ENCODE results near the gene EDDM3A.

DNA sequence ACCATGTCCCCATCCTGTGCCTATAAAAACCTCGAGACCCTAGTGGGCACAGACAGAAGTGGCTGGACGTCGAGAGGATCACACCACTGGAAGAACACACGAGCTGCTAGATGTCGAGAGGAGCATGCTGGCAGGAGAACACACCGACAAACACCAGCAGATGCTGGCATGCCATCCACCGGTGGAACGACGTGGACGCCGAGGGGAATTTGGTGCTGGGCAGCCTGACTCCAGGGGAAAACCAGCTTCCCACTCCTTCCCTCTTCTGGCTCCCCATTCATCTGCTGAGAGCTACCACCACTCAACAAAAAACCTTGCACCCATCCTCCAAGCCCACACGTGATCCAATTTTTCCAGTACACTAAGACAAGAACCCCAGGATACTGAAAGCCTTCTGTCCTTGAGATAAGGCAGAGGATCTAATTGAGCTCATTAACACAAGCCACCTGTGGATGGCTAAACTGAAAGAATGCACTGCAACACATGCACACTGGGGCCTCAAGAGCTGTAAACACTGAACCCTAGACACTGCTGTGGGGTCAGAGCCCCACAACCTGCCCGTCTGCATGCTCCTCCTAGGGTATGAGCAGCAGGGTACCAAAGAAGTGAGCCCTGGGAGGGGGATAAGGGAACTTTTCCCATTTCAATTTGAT, 44.9 kb downstream of the EDDM3A start:
- TF ChIP-seq EP300 (IDR thresholded peaks at IDR 0.05; ENCODE audit: borderline replicate concordance) = no peak
- TF ChIP-seq, protein P1, sequence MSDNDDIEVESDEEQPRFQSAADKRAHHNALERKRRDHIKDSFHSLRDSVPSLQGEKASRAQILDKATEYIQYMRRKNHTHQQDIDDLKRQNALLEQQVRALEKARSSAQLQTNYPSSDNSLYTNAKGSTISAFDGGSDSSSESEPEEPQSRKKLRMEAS (IDR thresholded peaks at IDR 0.05) = no peak
- TF ChIP-seq, protein P2, sequence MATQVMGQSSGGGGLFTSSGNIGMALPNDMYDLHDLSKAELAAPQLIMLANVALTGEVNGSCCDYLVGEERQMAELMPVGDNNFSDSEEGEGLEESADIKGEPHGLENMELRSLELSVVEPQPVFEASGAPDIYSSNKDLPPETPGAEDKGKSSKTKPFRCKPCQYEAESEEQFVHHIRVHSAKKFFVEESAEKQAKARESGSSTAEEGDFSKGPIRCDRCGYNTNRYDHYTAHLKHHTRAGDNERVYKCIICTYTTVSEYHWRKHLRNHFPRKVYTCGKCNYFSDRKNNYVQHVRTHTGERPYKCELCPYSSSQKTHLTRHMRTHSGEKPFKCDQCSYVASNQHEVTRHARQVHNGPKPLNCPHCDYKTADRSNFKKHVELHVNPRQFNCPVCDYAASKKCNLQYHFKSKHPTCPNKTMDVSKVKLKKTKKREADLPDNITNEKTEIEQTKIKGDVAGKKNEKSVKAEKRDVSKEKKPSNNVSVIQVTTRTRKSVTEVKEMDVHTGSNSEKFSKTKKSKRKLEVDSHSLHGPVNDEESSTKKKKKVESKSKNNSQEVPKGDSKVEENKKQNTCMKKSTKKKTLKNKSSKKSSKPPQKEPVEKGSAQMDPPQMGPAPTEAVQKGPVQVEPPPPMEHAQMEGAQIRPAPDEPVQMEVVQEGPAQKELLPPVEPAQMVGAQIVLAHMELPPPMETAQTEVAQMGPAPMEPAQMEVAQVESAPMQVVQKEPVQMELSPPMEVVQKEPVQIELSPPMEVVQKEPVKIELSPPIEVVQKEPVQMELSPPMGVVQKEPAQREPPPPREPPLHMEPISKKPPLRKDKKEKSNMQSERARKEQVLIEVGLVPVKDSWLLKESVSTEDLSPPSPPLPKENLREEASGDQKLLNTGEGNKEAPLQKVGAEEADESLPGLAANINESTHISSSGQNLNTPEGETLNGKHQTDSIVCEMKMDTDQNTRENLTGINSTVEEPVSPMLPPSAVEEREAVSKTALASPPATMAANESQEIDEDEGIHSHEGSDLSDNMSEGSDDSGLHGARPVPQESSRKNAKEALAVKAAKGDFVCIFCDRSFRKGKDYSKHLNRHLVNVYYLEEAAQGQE (IDR thresholded peaks at IDR 0.05; ENCODE audit: low read depth) = no peak
